Testis (tissue), 3 donors: ENCODE measurements around the gene ATP10B. TPM values are rescaled to one million over a fixed set of nuclear protein-coding genes. Genes with fewer than 3 reads are reported as not detected.

Source experiments
- DNase-seq: peaks from one replicate; pipeline ENCODE4 v3.0.0-alpha.2; 2019
- H3K27ac ChIP-seq, 2 donors: fragments of 200-600 bp; sonication (generic); one replicate each; pipeline ENCODE4 v1.5.1; 2019
- H3K27me3 ChIP-seq: fragments of 200-600 bp; sonication (generic); one replicate; pipeline ENCODE4 v1.5.1; 2019
- H3K36me3 ChIP-seq: fragments of 200-600 bp; sonication (generic); one replicate; pipeline ENCODE4 v1.5.1; 2017; ENCODE audit warnings: low read depth; ENCODE audit errors: missing control alignments
- H3K4me1 ChIP-seq: fragments of 200-600 bp; sonication (generic); one replicate; pipeline ENCODE4 v1.5.1; 2019
- H3K4me3 ChIP-seq, 2 donors: fragments of 200-600 bp; sonication (generic); one replicate each; pipeline ENCODE4 v1.5.1; 2017 to 2019
- H3K9me3 ChIP-seq: fragments of 200-600 bp; sonication (generic); one replicate; pipeline ENCODE4 v1.5.1; 2017
- CTCF ChIP-seq, 3 experiments: fragments of 450-650 bp in 2 of 3; fragments of 200-600 bp in 1 of 3; sonication (generic) in 1 of 3; IDR thresholded peaks; one replicate each; pipeline ENCODE4 v1.5.1; 2016 to 2019; ENCODE audit warnings: antibody characterized with exemption in 3 of 3, mild to moderate bottlenecking in 2 of 3, moderate library complexity in 1 of 3
- POLR2A ChIP-seq: fragments of 450-650 bp; IDR thresholded peaks from one replicate; pipeline ENCODE4 v1.6.1; 2017; ENCODE audit warnings: antibody characterized with exemption, mild to moderate bottlenecking, moderate library complexity
- WGBS, 2 donors: methylation state at CpG; one replicate each; pipeline ENCODE4 v1.1.5; 2018; 5-methylcytosine and 5-hydroxymethylcytosine counted together
- intact Hi-C: fragments of 100-400 bp; cut with DNase I; formaldehyde crosslinking; loops from one replicate; pipeline ENCODE4 v1.15.1; 2023; ENCODE audit warnings: low total_unique reads
- polyA plus RNA-seq: library from polyadenylated mRNA; stranded (reverse); fragments of 350-450 nt; fragmentation: Illumina TruSeq; extraction: RNeasy Lipid Tissue Mini Kit (QIAGEN cat#74804); gene quantifications from one replicate; pipeline ENCODE4 v1.2.3, GENCODE V29; 2014; ENCODE audit warnings: low read depth, low replicate concordance; ENCODE audit not compliant: insufficient read depth
- total RNA-seq, 2 donors: library from RNA; depleted of rRNA; stranded (reverse); fragments of >200 nt; gene quantifications; one replicate each; pipeline ENCODE4 v1.2.3, GENCODE V29; 2016

The ATP10B gene
- total and polyA plus RNA-seq, 3 donors from 2014 or later = 0.63 to 2.0 (median 1.9) TPM

- no peaks in the 10 kb centered on the region for H3K36me3 ChIP-seq
- intact Hi-C loops = no loop called here
- no peaks in the 10 kb centered on the region for H3K4me1 ChIP-seq
- no peaks in the 10 kb centered on the region for H3K9me3 ChIP-seq
- TF ChIP-seq CTCF (IDR thresholded peaks at IDR 0.05) = no peak
- TF ChIP-seq POLR2A = no peak
- 61 to 79% methylated on average over 6 of the region's 6 CpGs for WGBS, 2 donors
- H3K4me3 ChIP-seq = no peak overlapping the region
- H3K27ac ChIP-seq = no peak overlapping the region
- DNase-seq = no peak
- no peaks in the 10 kb centered on the region for H3K27me3 ChIP-seq
These were observed 172.3 kb downstream of the ATP10B start for GRCh38 chr5:160679567-160680309.

- H3K4me3 ChIP-seq = no peak overlapping the region
These were observed 176.0 kb downstream of the ATP10B start for GRCh38 chr5:160675988-160676387.

GRCh38 chr5:160674901-160675300 is 177.1 kb downstream of the ATP10B start:
- Histone ChIP-seq H3K9me3 (no peaks in the 10 kb centered on the region), H3K27me3 (no peaks in the 10 kb centered on the region), H3K36me3 (no peaks in the 10 kb centered on the region), H3K27ac (no peak overlapping the region), H3K4me3 (no peak overlapping the region), H3K4me1 (no peaks in the 10 kb centered on the region)
- no peak for DNase-seq
- no peak for TF ChIP-seq POLR2A
- no peak for TF ChIP-seq CTCF (IDR thresholded peaks at IDR 0.05)
- intact Hi-C loops = no loop called here
- 81 to 94% methylated on average over 3 of the region's 3 CpGs for WGBS, 2 donors

More at GRCh38 chr5:160675988-160676387, 176.0 kb downstream of the ATP10B start:
- H3K36me3 ChIP-seq = no peaks in the 10 kb centered on the region
- H3K27me3 ChIP-seq = no peaks in the 10 kb centered on the region
- no peak for DNase-seq
- no peak overlapping the region for H3K27ac ChIP-seq
- H3K4me1 ChIP-seq = no peaks in the 10 kb centered on the region
- H3K9me3 ChIP-seq = no peaks in the 10 kb centered on the region
- 83 to 84% methylated on average over 2 of the region's 2 CpGs for WGBS, 2 donors
- TF ChIP-seq POLR2A (no peak), CTCF (IDR thresholded peaks at IDR 0.05) (no peak)
- intact Hi-C loops = no loop called here

GRCh38 chr5:160672521-160672920 is 179.5 kb downstream of the ATP10B start:
- Histone ChIP-seq H3K4me1 (no peaks in the 10 kb centered on the region), H3K27ac (no peak overlapping the region), H3K27me3 (no peaks in the 10 kb centered on the region), H3K36me3 (no peaks in the 10 kb centered on the region), H3K4me3 (no peak overlapping the region), H3K9me3 (no peaks in the 10 kb centered on the region)
- intact Hi-C loops = no loop called here
- no peak for DNase-seq
- TF ChIP-seq CTCF (IDR thresholded peaks at IDR 0.05) = no peak
- TF ChIP-seq POLR2A = no peak
- 30 to 42% methylated on average over 1 to 2 of the region's 2 CpGs for WGBS, 2 donors

- TF ChIP-seq CTCF (IDR thresholded peaks at IDR 0.05) = no peak
- no peak for TF ChIP-seq POLR2A
- Histone ChIP-seq H3K9me3 (no peaks in the 10 kb centered on the region), H3K27me3 (no peaks in the 10 kb centered on the region), H3K4me3 (no peak overlapping the region), H3K36me3 (no peaks in the 10 kb centered on the region), H3K27ac (no peak overlapping the region), H3K4me1 (no peaks in the 10 kb centered on the region)
- DNase-seq = no peak
- WGBS, 2 donors = 82 to 91% methylated on average over 2 of the region's 2 CpGs
- intact Hi-C loops = no loop called here
These were observed 183.7 kb downstream of the ATP10B start for GRCh38 chr5:160668356-160668755.
